SH-SY5Y (cell line): ENCODE data around the gene CTSD.

Source experiments
- GATA2 ChIP-seq: IDR thresholded peaks from 2 replicates; pipeline ENCODE4 v1.6.1; 2011; ENCODE audit warnings: mild to moderate bottlenecking, low read depth, low read length
- GATA3 ChIP-seq: IDR thresholded peaks from 2 replicates; pipeline ENCODE4 v1.6.1; 2011; ENCODE audit warnings: low read depth, mild to moderate bottlenecking, low read length, moderate library complexity

The CTSD gene

DNA sequence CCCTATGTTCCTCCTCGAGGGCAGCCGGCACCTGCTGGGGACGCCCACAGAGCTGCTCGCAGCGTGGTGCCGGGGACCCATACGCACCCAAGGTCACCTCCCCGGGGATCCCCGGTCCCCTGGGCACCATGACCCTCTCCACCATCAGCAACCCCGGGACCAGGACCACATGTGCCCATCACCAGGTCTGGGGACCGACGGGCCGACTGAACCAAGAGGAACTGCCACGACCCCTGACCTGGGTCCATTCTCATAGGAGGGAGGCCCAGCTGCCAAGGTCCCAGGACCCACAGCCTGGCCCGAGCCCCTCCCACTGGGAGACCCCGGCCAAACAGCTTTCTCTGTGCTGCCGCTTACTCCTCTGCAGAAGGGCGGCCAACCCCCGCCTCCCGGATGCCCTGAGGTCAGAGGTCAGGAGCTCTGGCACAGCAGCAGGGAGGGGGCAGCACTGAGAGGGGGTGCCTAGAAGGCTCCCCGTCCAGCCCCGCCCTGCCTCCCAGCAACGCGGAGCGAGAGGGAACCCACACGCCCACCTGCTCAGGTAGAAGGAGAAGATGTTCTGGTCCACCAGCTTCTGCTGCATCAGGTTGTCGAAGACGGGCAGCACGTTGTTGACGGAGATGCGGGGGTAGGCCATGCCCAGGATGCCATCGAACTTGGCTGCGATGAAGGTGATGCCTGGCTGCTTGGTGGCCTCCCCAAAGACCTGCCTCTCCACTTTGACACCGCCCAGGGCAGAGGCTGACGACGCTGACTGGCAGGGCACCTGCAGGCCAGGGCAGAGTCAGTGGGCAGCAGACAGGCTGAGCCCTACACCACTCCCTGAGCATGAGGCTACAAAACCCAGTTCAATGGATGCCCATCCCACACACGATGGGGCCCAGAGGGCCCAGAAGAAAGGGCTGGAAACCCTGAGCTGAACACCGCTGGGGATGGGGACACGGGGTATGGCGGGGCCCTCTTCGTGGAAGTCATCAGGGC is 6.6 kb downstream of the CTSD start:
- TF ChIP-seq GATA3, result no peak
- TF ChIP-seq GATA2, result no peak

DNA sequence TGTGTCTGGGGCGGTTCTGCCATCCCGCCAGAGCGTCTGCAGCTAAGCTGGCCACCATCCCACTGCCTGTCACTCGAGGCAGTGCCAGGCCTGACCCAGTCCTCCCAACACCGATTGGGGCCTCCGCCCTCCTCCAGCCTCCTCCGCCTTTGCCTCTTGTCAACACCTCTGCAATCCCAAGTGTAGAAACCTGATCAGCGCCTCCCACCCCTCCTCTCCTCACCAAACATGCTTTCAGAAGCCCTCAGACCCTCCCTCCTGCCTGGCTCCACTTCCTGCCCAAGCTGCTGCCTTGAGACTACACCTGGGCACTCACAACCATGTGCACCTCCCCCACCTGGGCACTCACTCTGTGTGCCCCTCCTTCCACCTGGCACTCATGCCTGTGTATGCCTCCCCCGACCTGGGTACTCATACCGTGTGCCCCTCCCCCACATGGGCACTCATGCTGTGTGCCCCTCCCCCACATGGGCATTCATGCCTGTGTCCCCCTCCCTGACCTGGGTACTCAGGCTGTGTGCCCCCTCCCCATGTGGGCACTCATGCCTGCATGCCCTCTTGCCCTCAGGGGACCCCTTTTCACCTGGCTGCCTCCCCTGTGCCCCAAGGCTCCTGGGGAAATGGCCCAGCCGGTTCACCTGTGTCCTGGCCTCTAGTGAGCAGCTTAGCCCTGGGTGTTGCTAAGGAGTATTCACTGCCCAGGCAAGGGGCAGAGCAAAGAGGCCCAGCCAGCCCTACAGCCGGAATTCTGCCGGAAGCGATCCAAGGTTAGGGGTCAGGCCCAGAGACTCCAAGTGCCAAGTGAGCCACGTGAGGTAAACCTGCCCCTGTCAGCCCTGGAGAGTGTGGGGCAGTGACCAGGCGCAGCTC is 7.8 kb downstream of the CTSD start:
- TF ChIP-seq GATA3 (no peak), GATA2 (no peak)

DNA sequence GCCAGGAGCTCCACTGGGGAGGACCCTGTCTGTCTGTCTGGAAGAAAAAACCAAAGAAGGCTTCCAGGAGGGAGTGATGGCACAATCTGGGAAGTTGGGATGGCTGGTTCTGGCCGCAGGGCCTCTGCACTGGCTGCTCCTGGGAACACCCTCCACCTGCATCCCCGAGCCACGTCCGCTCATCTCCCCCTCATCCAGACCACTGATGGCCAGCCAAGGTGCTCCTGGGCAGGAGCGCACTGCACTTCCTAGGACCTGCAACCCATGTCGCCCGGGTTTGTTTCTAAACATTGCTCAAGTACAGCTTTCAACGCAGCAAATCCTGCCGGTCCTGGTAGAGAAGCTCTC is 8.4 kb downstream of the CTSD start:
- no peak for TF ChIP-seq GATA3
- no peak for TF ChIP-seq GATA2

DNA sequence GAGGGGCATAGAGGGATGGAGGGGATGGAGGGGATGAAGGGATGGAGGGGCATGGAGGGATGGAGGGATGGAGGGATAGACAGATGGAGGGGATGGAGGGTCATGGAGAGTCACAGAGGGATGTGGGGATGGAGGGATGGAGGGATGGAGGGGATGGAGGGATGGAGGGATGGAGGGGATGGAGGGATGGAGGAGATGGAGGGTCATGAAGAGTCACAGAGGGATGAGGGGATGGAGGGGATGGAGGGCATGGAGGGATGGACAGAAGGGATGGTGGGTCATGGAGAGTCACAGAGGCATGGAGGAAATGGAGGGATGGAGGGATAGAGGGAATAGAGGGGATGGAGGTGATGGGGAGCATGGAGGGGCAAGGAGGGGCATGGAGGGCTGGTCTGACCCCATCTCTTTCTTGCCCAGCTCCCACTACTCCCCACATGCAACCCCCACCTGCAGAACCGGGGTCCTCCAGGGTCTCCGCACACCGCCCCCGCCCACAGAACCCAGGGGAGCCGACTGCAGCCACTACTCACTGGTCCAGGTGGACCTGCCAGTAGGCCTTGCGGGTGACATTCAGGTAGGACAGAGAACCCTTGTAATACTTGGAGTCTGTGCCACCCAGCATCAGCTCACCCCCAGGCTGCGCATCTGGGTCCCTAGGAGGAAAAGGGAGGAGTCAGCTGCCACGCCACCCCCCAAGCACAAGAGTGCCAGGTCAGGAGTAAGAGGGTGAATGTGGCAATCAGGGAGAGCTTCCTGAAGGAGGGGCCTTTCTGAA is 9.2 kb downstream of the CTSD start:
- TF ChIP-seq GATA2 (no peak), GATA3 (no peak)

DNA sequence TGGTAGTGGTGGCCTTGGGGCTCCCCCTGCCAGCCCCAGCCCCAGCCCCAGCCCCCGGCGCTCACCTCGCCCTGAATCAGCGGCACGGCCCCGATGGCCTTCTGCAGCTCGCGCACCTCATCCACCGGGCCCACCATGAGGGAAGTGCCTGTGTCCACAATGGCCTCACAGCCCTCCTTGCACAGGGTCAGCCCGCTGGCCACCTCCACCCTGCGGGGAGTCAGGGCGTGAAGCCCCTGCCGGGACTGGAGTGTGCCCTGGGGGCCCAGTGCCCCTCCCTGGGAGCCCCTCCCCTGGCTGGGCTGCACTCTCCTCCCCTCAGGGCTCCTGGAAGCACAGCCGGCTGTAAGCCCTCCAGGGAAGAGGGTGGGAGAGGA is 9.8 kb downstream of the CTSD start:
- TF ChIP-seq GATA2, result no peak
- no peak for TF ChIP-seq GATA3

DNA sequence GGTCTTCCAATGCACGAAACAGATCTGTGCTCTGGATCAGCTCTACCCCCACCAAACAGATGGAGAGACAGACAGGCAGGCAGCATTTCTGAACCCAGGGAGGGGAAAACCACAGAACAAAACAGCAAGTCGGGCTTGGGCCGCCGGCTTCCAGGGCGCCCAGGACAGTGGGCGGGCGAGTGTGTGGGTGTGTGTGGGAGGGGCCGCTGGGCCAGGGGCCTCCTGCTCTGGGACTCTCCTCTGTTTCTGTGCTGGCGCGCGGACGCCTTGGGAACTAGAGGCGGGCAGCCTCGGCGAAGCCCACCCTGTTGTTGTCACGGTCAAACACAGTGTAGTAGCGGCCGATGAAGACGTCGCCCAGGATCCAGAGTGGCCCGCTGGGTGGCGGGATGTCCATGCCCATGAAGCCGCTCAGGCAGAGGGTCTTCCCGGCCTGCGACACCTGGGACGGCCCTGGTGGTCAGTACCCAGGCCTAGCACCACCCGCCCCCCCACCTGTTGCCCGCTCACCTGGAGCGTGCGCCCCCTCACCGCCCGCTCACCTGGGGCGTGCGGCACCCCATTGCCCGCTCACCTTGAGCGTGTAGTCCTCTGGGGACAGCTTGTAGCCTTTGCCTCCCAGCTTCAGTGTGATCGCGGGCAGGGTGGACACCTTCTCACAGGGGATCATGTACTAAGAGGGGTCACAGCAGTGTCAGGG is 10.3 kb downstream of the CTSD start:
- TF ChIP-seq GATA2 (no peak), GATA3 (no peak)

DNA sequence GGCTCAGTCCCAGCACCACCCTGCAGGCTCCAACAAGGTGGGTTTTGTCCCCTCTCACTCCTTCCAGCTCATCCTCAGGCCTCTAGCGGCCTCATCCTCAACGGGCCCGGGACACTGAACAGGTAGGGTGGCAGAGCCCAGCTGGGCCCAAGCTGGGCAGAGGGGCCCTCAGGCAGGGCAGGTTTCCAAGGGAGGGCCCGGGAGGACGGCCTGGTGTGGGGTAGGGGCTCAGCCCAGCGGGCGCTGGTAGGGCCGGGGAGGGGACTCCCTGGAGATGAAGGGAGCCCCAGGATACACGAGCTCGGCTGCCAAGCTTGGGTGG is 10.9 kb downstream of the CTSD start:
- TF ChIP-seq GATA3, result no peak
- no peak for TF ChIP-seq GATA2

DNA sequence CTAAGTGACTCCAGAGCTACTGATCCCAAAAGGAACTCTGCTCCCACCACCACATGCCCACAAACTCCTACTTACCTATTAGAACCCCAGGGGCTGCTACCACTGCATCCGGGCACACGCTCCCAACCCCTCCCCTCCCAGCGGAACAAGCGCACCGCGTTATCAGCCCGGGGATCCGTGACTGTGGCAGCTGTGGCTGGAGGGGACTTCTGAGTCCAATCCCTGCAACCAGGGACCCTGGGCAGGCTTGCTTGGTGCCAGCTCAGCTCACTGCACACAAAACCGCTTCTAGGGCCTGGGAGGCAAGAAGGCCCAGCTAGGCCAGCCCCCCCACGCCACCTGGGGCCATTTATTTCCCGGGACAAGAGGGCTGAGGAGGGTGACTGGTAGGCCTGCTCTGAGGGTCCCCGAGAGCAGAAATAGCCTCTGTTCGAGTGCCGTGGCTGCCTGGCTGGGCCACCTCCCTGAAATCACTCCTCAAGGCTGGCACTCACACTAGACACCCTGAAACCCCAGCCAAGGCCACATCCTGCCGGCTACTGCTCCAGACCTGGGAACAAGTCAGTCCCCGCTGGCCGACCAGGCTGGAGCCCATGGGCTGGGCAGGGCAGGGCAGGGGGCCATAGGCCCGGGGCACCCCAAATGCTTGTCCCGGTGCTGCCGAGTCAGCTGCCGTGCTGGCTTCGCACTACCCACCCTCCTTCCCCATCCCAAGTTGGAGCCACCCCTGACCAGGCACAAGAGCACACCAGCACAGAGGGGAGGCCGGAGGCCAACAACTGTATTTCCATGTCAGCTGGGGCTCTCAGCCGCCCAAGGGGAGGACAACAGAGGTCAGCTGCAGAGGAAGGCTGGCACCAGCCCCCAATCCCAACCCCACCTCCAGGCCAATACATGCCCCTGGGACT is 11.5 kb downstream of the CTSD start:
- no peak for TF ChIP-seq GATA3
- TF ChIP-seq GATA2, result peak; percentile 93

DNA sequence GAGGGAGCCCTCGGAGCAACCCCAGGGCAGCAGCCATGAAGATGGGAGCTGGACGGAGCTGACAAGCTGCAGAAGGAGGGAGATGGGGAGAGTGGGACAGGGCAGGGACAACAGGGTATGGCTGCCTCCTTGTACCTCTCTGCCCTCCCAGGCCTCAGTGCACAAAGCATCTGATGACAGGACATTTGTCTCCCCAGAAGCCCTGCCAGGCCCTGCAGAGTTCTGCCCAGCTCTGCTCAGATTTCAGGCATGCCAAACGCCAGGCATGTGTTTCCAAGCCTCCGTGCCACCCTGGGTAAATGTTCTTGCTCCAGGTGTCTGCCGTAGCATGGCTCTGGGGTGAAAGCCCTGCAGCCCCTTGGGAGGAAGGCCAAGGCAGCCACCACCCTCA is 12.2 kb downstream of the CTSD start:
- TF ChIP-seq GATA2, result no peak
- TF ChIP-seq GATA3, result no peak

DNA sequence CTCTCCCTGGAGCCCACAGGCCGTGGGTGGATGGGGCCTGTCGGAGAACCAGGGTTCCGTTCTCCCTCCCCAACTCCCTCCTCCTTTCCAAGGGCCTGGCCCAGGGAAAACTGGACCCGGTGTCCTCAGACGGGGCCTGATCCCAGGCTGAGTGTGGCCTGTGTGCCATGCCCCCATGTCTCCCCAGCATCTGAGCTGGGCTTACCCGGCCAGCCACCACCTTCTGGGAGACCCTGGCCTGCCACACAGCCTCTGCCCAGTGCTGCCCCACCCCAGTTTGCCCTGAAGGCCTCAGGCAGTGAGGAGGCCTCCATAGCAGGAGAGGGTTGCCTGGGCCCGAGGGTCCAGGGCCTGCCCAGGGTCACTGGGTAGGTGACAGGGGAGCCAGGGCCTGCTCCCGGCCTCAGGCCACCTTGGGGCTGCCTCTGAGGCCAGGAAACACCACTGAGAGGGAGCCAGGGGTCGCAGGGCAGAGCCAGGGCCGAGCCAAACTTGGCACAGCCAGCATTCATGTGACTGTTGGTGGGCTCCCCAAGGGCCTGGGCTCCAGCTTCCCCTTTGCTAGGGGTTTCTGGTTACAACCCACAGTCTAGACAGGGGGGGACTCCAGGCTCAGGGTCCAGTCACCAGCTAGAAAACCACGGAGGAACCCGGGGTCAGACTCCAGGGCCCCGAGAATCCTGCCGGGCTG is 12.7 kb downstream of the CTSD start:
- no peak for TF ChIP-seq GATA2
- no peak for TF ChIP-seq GATA3

DNA sequence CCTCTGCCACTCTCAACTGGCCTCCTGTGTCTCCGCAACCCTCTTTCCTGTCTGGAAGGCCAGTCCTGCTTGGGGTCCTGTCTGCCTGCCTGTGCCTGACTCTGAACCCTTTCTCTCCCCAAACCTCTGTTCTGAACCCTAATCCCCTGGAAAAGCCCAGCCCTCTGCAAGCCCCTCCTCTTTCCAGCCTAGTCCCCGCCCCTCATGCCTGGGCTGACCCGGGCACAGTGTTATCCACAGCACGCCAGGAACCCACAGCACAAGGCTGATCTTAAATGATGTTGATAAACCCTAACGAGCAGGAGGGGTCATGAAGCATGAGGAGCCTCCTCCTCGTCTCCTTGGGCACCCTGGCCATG is 13.3 kb downstream of the CTSD start, which contains the start of gene IFITM10:
IFITM10 (minus strand) TSS at position 115 of the 359 bp plus-strand sequence. CDS start 153 bp downstream, outside the sequence.
- no peak for TF ChIP-seq GATA2
- TF ChIP-seq GATA3, result no peak
